T-helper 2 cell treated with Interferon-gamma antibody and Interleukin-4, amounts not matched to agents 5 μg/mL and 100 μg/mL, for 36 hours (primary cell): ENCODE results near the gene FJX1.

ENCODE experiments used
- DNase-seq: peaks from one replicate; pipeline ENCODE4 v3.0.0; 2021; ENCODE audit warnings: low spot score
- H3K27ac Mint-ChIP-seq: one replicate; pipeline ENCODE4 v1.8.0; 2021; ENCODE audit warnings: mild to moderate bottlenecking, mixed read lengths
- H3K27me3 Mint-ChIP-seq: one replicate; pipeline ENCODE4 v1.8.0; 2021; ENCODE audit warnings: low read depth, mixed read lengths
- H3K36me3 Mint-ChIP-seq: one replicate; pipeline ENCODE4 v1.8.0; 2021; ENCODE audit warnings: low read depth, mixed read lengths
- H3K4me1 Mint-ChIP-seq: one replicate; pipeline ENCODE4 v1.8.0; 2021; ENCODE audit warnings: low read depth, mixed read lengths
- H3K4me3 Mint-ChIP-seq: one replicate; pipeline ENCODE4 v1.8.0; 2022; ENCODE audit warnings: mild to moderate bottlenecking, moderate library complexity, mixed read lengths
- H3K9me3 Mint-ChIP-seq: one replicate; pipeline ENCODE4 v1.8.0; 2021; ENCODE audit warnings: mixed read lengths

FJX1 gene, protein sequence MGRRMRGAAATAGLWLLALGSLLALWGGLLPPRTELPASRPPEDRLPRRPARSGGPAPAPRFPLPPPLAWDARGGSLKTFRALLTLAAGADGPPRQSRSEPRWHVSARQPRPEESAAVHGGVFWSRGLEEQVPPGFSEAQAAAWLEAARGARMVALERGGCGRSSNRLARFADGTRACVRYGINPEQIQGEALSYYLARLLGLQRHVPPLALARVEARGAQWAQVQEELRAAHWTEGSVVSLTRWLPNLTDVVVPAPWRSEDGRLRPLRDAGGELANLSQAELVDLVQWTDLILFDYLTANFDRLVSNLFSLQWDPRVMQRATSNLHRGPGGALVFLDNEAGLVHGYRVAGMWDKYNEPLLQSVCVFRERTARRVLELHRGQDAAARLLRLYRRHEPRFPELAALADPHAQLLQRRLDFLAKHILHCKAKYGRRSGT

DNA sequence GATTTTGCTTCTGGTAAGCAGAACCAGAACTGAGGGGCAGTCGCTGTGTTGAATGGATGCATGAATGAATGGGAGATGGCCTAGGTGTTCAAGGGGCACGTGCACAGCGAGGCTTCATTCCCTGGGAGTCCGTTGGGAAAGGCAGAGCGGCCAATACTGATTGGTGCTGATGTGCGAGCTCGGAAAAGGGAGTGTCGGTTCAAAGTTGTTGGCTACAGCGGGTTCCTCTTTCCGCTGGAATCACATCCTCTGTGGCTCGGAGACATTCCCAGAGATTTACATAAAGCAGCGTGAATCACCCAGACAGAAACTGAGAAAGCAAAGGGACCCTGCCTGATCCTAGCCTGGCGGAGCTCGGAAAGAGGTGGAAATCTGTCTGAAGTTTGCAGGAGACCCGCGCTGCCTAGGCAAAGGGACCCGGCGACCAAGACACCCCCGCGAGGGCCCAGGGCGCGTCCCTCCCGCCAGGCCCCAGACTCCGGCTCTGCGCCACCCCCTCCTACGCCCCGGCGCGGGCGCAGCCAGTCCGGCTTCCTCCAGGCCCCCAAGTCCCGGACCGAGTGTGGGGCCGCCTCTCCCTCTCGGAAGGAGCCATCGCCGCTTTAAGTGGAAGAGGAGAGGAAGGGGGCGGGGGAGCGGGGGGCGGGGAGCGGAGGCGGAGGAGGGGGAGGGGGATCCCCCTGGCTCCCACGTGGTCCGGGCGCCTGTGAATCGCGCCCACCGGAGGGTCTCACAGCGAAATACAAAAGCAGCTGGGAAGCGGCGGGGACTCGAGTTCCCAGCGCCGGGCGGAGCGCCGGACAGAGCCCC is at the start of gene FJX1:
FJX1 (plus strand) TSS at position 774 of the 810 bp plus-strand sequence. CDS start 177 bp downstream, outside the sequence.
- peaks cover 63% of the 10 kb centered on the region for H3K27me3 Mint-ChIP-seq
- DNase-seq, result peak; percentile 6
- H3K9me3 Mint-ChIP-seq, result no peaks in the 10 kb centered on the region
- H3K4me3 Mint-ChIP-seq, result peak within 1 kb of the TSS; percentile 65
- peaks cover 3% of the 10 kb centered on the region for H3K4me1 Mint-ChIP-seq
- no peak within 1 kb of the TSS for H3K27ac Mint-ChIP-seq
- no peaks in the 10 kb centered on the region for H3K36me3 Mint-ChIP-seq

- DNase-seq, result no peak
- peaks cover 7% of the 10 kb centered on the region for H3K27me3 Mint-ChIP-seq
- H3K27ac Mint-ChIP-seq, result no peak overlapping the region
- H3K36me3 Mint-ChIP-seq, result no peaks in the 10 kb centered on the region
- no peaks in the 10 kb centered on the region for H3K9me3 Mint-ChIP-seq
- H3K4me1 Mint-ChIP-seq, result no peaks in the 10 kb centered on the region
- no peak overlapping the region for H3K4me3 Mint-ChIP-seq
Observed at GRCh38 chr11:35571696-35572095, 46.6 kb upstream of the FJX1 start.

DNA sequence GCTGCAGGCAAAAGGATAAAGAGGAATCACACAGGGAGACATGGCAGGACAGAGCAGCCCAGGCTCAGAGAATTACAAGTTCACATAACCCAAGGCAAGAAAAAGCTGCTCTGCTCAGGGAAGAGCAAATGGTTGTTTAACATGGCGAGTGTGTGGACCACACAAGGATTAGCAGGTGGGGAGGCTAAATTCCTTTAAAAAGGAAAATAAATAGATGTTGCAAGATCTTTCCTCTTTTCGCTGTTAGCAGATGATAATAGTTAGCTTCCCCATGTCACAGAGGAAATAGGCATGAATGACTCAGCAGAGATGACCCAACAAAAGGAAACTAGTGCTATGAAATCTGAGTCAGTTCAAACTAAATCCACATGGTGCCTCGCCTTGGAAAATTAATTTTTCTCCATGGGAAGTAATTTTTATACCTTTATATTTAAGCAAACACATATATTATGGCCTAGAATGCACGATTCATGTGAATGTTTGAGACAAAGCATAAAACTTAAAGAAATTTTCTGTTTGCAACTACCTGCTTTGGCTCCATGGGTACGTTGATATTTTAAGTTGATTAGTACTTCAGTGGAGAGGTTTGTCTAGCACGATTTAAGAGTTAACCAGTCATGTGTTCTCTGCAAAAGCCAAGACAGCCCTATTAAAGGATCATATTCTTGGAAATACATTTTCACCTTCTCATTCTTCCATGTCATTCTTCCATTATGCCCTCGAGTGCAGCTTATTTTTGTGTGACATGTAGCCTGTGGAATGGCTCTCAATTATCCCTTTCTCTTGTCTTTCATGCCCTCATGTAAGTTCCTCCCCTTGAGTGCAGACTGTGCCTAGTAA is 38.5 kb upstream of the FJX1 start:
- H3K36me3 Mint-ChIP-seq, result no peaks in the 10 kb centered on the region
- no peak for DNase-seq
- H3K9me3 Mint-ChIP-seq, result no peaks in the 10 kb centered on the region
- H3K4me1 Mint-ChIP-seq, result no peaks in the 10 kb centered on the region
- H3K27me3 Mint-ChIP-seq, result peaks cover 8% of the 10 kb centered on the region
- no peak overlapping the region for H3K27ac Mint-ChIP-seq
- no peak overlapping the region for H3K4me3 Mint-ChIP-seq

DNA sequence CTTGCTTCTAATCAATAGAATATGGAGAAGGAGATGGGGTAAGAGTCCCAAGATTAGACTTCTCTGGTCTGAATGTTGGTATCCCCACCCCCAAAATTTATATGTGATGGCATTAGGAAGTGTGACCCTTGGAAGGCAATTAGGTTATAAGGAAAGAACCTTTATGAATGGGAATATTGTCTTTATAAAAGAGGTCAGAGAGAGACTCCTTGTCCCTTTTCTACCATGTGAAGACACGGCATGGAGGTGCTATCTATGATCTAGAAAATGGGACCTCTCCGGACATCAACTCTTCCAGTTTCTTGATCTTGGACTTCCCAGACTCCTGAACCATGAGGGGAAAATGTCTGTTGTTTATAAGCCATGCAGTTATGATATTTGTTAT is 37.9 kb upstream of the FJX1 start:
- peaks cover 13% of the 10 kb centered on the region for H3K27me3 Mint-ChIP-seq
- no peak overlapping the region for H3K4me3 Mint-ChIP-seq
- no peaks in the 10 kb centered on the region for H3K36me3 Mint-ChIP-seq
- no peak for DNase-seq
- H3K4me1 Mint-ChIP-seq, result no peaks in the 10 kb centered on the region
- H3K9me3 Mint-ChIP-seq, result no peaks in the 10 kb centered on the region
- H3K27ac Mint-ChIP-seq, result no peak overlapping the region

DNA sequence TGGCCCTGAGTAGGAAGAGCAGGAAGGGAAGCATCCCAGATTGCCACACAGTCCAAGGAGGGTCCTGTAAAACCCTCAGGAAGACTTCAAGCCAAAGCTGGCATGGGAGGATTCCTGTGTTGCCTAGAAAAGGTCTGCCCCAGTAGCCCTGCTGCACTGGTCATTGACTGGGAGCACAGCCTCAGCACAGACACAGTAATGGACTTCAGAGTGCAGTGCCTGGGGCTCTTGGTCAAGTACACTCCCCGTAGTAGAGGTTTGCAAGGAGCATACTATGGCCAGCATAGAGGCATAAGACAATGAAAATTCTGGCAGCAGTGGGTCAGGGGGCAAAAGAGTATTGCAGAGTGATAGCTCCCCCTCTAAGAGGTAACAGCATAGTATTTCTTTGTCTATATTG is 36.2 kb upstream of the FJX1 start:
- H3K27ac Mint-ChIP-seq, result no peak overlapping the region
- DNase-seq, result no peak
- H3K27me3 Mint-ChIP-seq, result peaks cover 14% of the 10 kb centered on the region
- H3K36me3 Mint-ChIP-seq, result no peaks in the 10 kb centered on the region
- no peaks in the 10 kb centered on the region for H3K9me3 Mint-ChIP-seq
- no peak overlapping the region for H3K4me3 Mint-ChIP-seq
- H3K4me1 Mint-ChIP-seq, result no peaks in the 10 kb centered on the region

DNA sequence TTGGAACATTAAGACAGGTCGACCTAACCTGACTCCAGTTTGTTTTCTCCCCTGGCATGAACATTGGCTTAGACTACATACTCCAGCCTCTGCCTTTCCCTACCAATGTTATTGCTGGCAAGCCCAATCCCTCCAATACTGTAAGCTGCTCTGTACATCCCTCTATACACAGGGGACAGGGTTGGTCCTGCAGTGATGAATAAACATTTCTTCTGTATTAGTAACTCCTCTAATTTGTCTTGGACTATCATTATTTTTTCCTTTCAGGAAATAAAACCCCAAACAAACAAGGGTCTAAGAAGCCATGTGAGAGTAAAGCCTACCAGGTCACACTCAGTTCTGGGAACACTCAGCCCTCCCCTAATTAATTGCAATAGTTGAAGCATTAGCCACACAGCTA is 35.1 kb upstream of the FJX1 start:
- no peak overlapping the region for H3K4me3 Mint-ChIP-seq
- H3K27me3 Mint-ChIP-seq, result peaks cover 14% of the 10 kb centered on the region
- no peak overlapping the region for H3K27ac Mint-ChIP-seq
- DNase-seq, result no peak
- no peaks in the 10 kb centered on the region for H3K36me3 Mint-ChIP-seq
- H3K4me1 Mint-ChIP-seq, result no peaks in the 10 kb centered on the region
- H3K9me3 Mint-ChIP-seq, result no peaks in the 10 kb centered on the region

GRCh38 chr11:35583843-35584242 is 34.4 kb upstream of the FJX1 start:
- H3K27me3 Mint-ChIP-seq, result peaks cover 14% of the 10 kb centered on the region
- H3K9me3 Mint-ChIP-seq, result no peaks in the 10 kb centered on the region
- DNase-seq, result no peak
- no peak overlapping the region for H3K4me3 Mint-ChIP-seq
- H3K27ac Mint-ChIP-seq, result no peak overlapping the region
- no peaks in the 10 kb centered on the region for H3K4me1 Mint-ChIP-seq
- H3K36me3 Mint-ChIP-seq, result no peaks in the 10 kb centered on the region

GRCh38 chr11:35584321-35584720 is 33.9 kb upstream of the FJX1 start:
- Mint-ChIP-seq H3K4me3 (no peak overlapping the region), H3K9me3 (no peaks in the 10 kb centered on the region), H3K27ac (no peak overlapping the region), H3K27me3 (peaks cover 14% of the 10 kb centered on the region), H3K4me1 (no peaks in the 10 kb centered on the region), H3K36me3 (no peaks in the 10 kb centered on the region)
- no peak for DNase-seq

DNA sequence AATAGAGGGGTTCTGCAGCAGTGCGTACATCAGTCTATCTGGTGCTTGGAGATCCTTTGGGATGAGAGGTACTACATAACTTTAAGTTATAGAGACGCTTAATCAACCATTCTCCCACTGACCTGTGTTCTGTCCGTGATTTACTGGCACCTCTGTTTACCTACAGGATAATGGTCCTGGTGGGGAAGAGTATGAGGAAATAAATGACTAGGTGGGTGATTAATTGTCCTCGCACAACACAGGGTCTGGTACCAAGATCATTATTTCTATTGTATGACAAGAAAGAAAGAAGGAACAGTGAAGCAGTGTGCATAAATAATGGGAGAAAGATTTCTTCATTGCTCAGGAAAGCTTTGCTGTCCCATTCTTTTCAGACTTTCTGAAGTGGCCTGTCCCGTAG is 32.8 kb upstream of the FJX1 start:
- no peak overlapping the region for H3K27ac Mint-ChIP-seq
- no peak for DNase-seq
- H3K9me3 Mint-ChIP-seq, result no peaks in the 10 kb centered on the region
- no peaks in the 10 kb centered on the region for H3K4me1 Mint-ChIP-seq
- peaks cover 14% of the 10 kb centered on the region for H3K27me3 Mint-ChIP-seq
- H3K4me3 Mint-ChIP-seq, result no peak overlapping the region
- no peaks in the 10 kb centered on the region for H3K36me3 Mint-ChIP-seq

- Mint-ChIP-seq H3K9me3 (no peaks in the 10 kb centered on the region), H3K4me1 (no peaks in the 10 kb centered on the region), H3K27me3 (peaks cover 14% of the 10 kb centered on the region), H3K4me3 (no peak overlapping the region), H3K27ac (no peak overlapping the region), H3K36me3 (no peaks in the 10 kb centered on the region)
- no peak for DNase-seq
Observed at GRCh38 chr11:35586222-35586621, 32.0 kb upstream of the FJX1 start.

GRCh38 chr11:35587972-35588371 is 30.3 kb upstream of the FJX1 start:
- no peak for DNase-seq
- no peaks in the 10 kb centered on the region for H3K4me1 Mint-ChIP-seq
- H3K27me3 Mint-ChIP-seq, result peaks cover 11% of the 10 kb centered on the region
- H3K4me3 Mint-ChIP-seq, result no peak overlapping the region
- H3K36me3 Mint-ChIP-seq, result no peaks in the 10 kb centered on the region
- no peak overlapping the region for H3K27ac Mint-ChIP-seq
- no peaks in the 10 kb centered on the region for H3K9me3 Mint-ChIP-seq

- no peaks in the 10 kb centered on the region for H3K9me3 Mint-ChIP-seq
- no peaks in the 10 kb centered on the region for H3K4me1 Mint-ChIP-seq
- DNase-seq, result no peak
- H3K4me3 Mint-ChIP-seq, result no peak overlapping the region
- H3K27ac Mint-ChIP-seq, result no peak overlapping the region
- H3K36me3 Mint-ChIP-seq, result no peaks in the 10 kb centered on the region
- H3K27me3 Mint-ChIP-seq, result peaks cover 8% of the 10 kb centered on the region
Observed at GRCh38 chr11:35588627-35589026, 29.6 kb upstream of the FJX1 start.

DNA sequence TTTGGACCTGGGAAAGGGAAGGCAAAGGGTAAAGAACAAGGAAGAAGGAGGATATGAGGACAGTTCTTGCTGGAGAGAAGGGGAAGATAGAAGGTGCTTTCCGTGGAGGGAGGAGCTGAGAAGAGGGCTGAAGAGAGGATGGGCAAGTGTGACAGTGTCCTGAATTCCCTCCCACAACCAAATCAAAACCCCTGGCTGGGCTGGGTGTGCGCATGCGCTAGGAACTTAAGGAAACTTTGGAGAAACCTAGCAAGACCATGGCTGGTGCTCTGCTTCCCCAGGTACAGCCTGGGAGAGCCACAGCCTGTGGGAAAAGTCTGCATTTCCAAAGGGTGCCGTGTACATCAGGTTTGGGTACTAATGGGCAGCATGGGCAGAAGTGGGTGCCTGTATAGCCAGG is 29.0 kb upstream of the FJX1 start:
- no peaks in the 10 kb centered on the region for H3K4me1 Mint-ChIP-seq
- no peak overlapping the region for H3K4me3 Mint-ChIP-seq
- H3K9me3 Mint-ChIP-seq, result no peaks in the 10 kb centered on the region
- peaks cover 5% of the 10 kb centered on the region for H3K27me3 Mint-ChIP-seq
- no peak for DNase-seq
- H3K36me3 Mint-ChIP-seq, result no peaks in the 10 kb centered on the region
- H3K27ac Mint-ChIP-seq, result no peak overlapping the region

- Mint-ChIP-seq H3K9me3 (no peaks in the 10 kb centered on the region), H3K36me3 (no peaks in the 10 kb centered on the region), H3K4me1 (no peaks in the 10 kb centered on the region), H3K27me3 (peaks cover 2% of the 10 kb centered on the region), H3K27ac (no peak overlapping the region), H3K4me3 (no peak overlapping the region)
- DNase-seq, result no peak
Observed at GRCh38 chr11:35590412-35590811, 27.8 kb upstream of the FJX1 start.
